H1 (cell line): Measurements from ENCODE around the gene NFATC4. TPM values are rescaled to one million over a fixed set of nuclear protein-coding genes. Genes with fewer than 3 reads are reported as not detected.
A peak's percentile ranks its signal among the peaks of the same experiment; 100 is the strongest.

Source experiments
- CTCF ChIA-PET: fragments of 300-600 bp; sonication (Branson Sonifier 250); formaldehyde crosslinking; loops from one replicate; lab custom pipeline; 2021; ENCODE audit not compliant: partially characterized antibody; lab: Charles Lee
- POLR2A ChIA-PET: fragments of 300-600 bp; sonication (Branson Sonifier 250); formaldehyde crosslinking; loops from one replicate; lab custom pipeline; 2021; ENCODE audit warnings: inconsistent platforms; ENCODE audit not compliant: partially characterized antibody; lab: Charles Lee
- DNase-seq, 2 experiments: peaks; one replicate each; pipeline versions ENCODE4 v3.0.0 to v3.0.0-alpha.2; 2010 to 2022; ENCODE audit warnings: low spot score in 2 of 2, low read depth in 1 of 2, mixed read lengths in 1 of 2
- FAIRE-seq: peaks from 2 replicates; lab custom pipeline; 2011; peaks lifted over from hg19 to GRCh38; lab: Jason Lieb, UNC
- H2AFZ ChIP-seq: 2 replicates; pipeline ENCODE4 v1.8.1; 2012; ENCODE audit warnings: low read length, inconsistent platforms
- H2AK5ac ChIP-seq: 2 replicates; pipeline ENCODE4 v1.6.1; 2013; ENCODE audit warnings: low read depth, low read length
- H2BK120ac ChIP-seq: replicated peaks from 2 replicates; pipeline ENCODE3; 2013; ENCODE audit warnings: low read depth, low read length, inconsistent platforms
- H2BK12ac ChIP-seq: 2 replicates; pipeline ENCODE4 v1.6.1; 2013; ENCODE audit warnings: low read depth, low read length
- H2BK15ac ChIP-seq: 2 replicates; pipeline ENCODE4 v1.6.1; 2013; ENCODE audit warnings: low read length
- H2BK20ac ChIP-seq: 2 replicates; pipeline ENCODE4 v1.6.1; 2013; ENCODE audit warnings: low read length
- H2BK5ac ChIP-seq: 2 replicates; pipeline ENCODE4 v1.6.1; 2013; ENCODE audit warnings: low read depth, low read length
- H3K14ac ChIP-seq: 2 replicates; pipeline ENCODE4 v1.6.1; 2013; ENCODE audit warnings: inconsistent platforms; ENCODE audit not compliant: insufficient read length
- H3K18ac ChIP-seq: 2 replicates; pipeline ENCODE4 v1.6.1; 2013; ENCODE audit warnings: low read length; ENCODE audit errors: extremely low read depth
- H3K23ac ChIP-seq: 2 replicates; pipeline ENCODE4 v1.6.1; 2013; ENCODE audit warnings: inconsistent platforms; ENCODE audit not compliant: insufficient read length
- H3K23me2 ChIP-seq: 2 replicates; pipeline ENCODE4 v1.6.1; 2013; ENCODE audit warnings: low read depth, low read length
- H3K27ac ChIP-seq: 2 replicates; pipeline ENCODE4 v1.6.1; 2011; ENCODE audit warnings: low read depth, low read length, inconsistent platforms
- H3K27me3 ChIP-seq, 4 experiments: replicated peaks in 1 of 4; 1 replicate in 1 of 4; 2 replicates in 3 of 4; pipeline versions ENCODE4 v1.6.1 to v1.8.1; 2011 to 2013; ENCODE audit warnings: low read length in 3 of 4, mild to moderate bottlenecking in 3 of 4, inconsistent platforms in 2 of 4, mixed read lengths in 2 of 4, moderate library complexity in 1 of 4; ENCODE audit not compliant: control insufficient read depth in 3 of 4, insufficient read depth in 3 of 4; ENCODE audit errors: extremely low read depth in 1 of 4
- H3K36me3 ChIP-seq, 4 experiments: 2 replicates each; pipeline versions ENCODE4 v1.6.1 to v1.8.1; 2011 to 2013; ENCODE audit warnings: mild to moderate bottlenecking in 4 of 4, low read length in 3 of 4, moderate library complexity in 2 of 4, control low read depth in 1 of 4, inconsistent platforms in 1 of 4; ENCODE audit not compliant: insufficient read depth in 4 of 4, control insufficient read depth in 2 of 4
- H3K4ac ChIP-seq: replicated peaks from 2 replicates; pipeline ENCODE3; 2013; ENCODE audit warnings: low read length, low read depth, mixed read lengths, inconsistent platforms; ENCODE audit not compliant: insufficient read length
- H3K4me1 ChIP-seq, 4 experiments: replicated peaks in 1 of 4; 1 replicate in 1 of 4; 2 replicates in 3 of 4; pipeline versions ENCODE4 v1.6.1 to v1.8.1; 2011 to 2013; ENCODE audit warnings: low read length in 3 of 4, inconsistent platforms in 2 of 4, mixed read lengths in 1 of 4; ENCODE audit not compliant: insufficient read depth in 4 of 4, control insufficient read depth in 3 of 4
- H3K4me2 ChIP-seq, 2 experiments: 2 replicates each; pipeline versions ENCODE4 v1.6.1 to v1.8.1; 2011 to 2013; ENCODE audit warnings: low read depth in 2 of 2, low read length in 2 of 2, control low read depth in 1 of 2, inconsistent platforms in 1 of 2, mild to moderate bottlenecking in 1 of 2; ENCODE audit not compliant: insufficient read depth in 1 of 2
- H3K4me3 ChIP-seq, 4 experiments: fragments of 200-600, 300-600 bp in 1 of 4; sonication (generic), shearing (Covaris generic), sonication (Bioruptor Twin) in 1 of 4; 2 replicates each; pipeline versions ENCODE4 v1.5.1 to v1.8.1; 2011 to 2016; ENCODE audit warnings: low read length in 4 of 4, low read depth in 3 of 4, control low read depth in 2 of 4, inconsistent platforms in 2 of 4, mild to moderate bottlenecking in 2 of 4, mixed read lengths in 1 of 4, moderate library complexity in 1 of 4; ENCODE audit not compliant: insufficient read depth in 2 of 4; ENCODE audit errors: extremely low read depth in 1 of 4
- H3K56ac ChIP-seq: replicated peaks from 2 replicates; pipeline ENCODE3; 2013; ENCODE audit warnings: low read depth, mild to moderate bottlenecking, mixed read lengths, low read length, inconsistent platforms; ENCODE audit not compliant: insufficient read length
- H3K79me1 ChIP-seq: 2 replicates; pipeline ENCODE4 v1.6.1; 2013; ENCODE audit warnings: low read depth, low read length, control low read depth
- H3K79me2 ChIP-seq, 2 experiments: 2 replicates each; pipeline versions ENCODE4 v1.6.1 to v1.8.1; 2012 to 2013; ENCODE audit warnings: low read length in 2 of 2, mild to moderate bottlenecking in 2 of 2, inconsistent platforms in 1 of 2; ENCODE audit not compliant: insufficient read depth in 2 of 2, control insufficient read depth in 1 of 2
- H3K9ac ChIP-seq, 4 experiments: replicated peaks in 1 of 4; 1 replicate in 1 of 4; 2 replicates in 3 of 4; pipeline versions ENCODE4 v1.6.1 to v1.8.1; 2011 to 2013; ENCODE audit warnings: low read depth in 3 of 4, low read length in 3 of 4, control low read depth in 2 of 4, mild to moderate bottlenecking in 2 of 4, moderate library complexity in 2 of 4, inconsistent platforms in 1 of 4; ENCODE audit errors: extremely low read depth in 1 of 4
- H3K9me3 ChIP-seq, 2 experiments: 2 replicates each; pipeline versions ENCODE4 v1.6.1 to v1.8.1; 2012 to 2013; ENCODE audit warnings: mild to moderate bottlenecking in 2 of 2, moderate library complexity in 2 of 2, control low read depth in 1 of 2, inconsistent platforms in 1 of 2, low read depth in 1 of 2, low read length in 1 of 2, mixed read lengths in 1 of 2; ENCODE audit not compliant: insufficient read depth in 2 of 2
- H4K20me1 ChIP-seq, 2 experiments: replicated peaks in 1 of 2; 2 replicates each; pipeline versions ENCODE3 to v1.8.1; 2011 to 2013; ENCODE audit warnings: inconsistent platforms in 2 of 2, low read length in 2 of 2, mild to moderate bottlenecking in 1 of 2; ENCODE audit not compliant: insufficient read depth in 2 of 2, control insufficient read depth in 1 of 2
- H4K5ac ChIP-seq: 2 replicates; pipeline ENCODE4 v1.6.1; 2013; ENCODE audit warnings: low read length, low read depth, mixed read lengths, inconsistent platforms; ENCODE audit not compliant: insufficient read length
- H4K8ac ChIP-seq: 2 replicates; pipeline ENCODE4 v1.8.0; 2013; ENCODE audit warnings: mild to moderate bottlenecking, moderate library complexity, low read length, inconsistent platforms; ENCODE audit not compliant: insufficient read depth; ENCODE audit errors: extremely low read depth
- H4K91ac ChIP-seq: replicated peaks from 2 replicates; pipeline ENCODE3; 2013; ENCODE audit warnings: low read length, mixed read lengths, inconsistent platforms; ENCODE audit not compliant: insufficient read length
- EZH2 ChIP-seq: fragments of 200-600 bp; sonication (generic); IDR thresholded peaks from 2 replicates; pipeline ENCODE4 v1.7.1; 2012; ENCODE audit warnings: low read depth, mild to moderate bottlenecking, moderate library complexity, low read length, inconsistent platforms; ENCODE audit not compliant: severe bottlenecking
- SIRT6 ChIP-seq: IDR thresholded peaks from one replicate; pipeline ENCODE4 v1.7.1; 2012; ENCODE audit warnings: low read length, inconsistent platforms
- USF2 ChIP-seq: IDR thresholded peaks from 2 replicates; pipeline ENCODE4 v1.6.1; 2011; ENCODE audit warnings: low read length, improper control_type of control experiment
- YY1 ChIP-seq: IDR thresholded peaks from 2 replicates; pipeline ENCODE4 v1.6.1; 2011; ENCODE audit warnings: low read depth, mild to moderate bottlenecking, low read length
- WGBS, 2 experiments: shearing (Covaris generic) in 1 of 2; methylation state at CpG; one replicate each; pipeline versions ENCODE4 v1.1.6 to v1.1.7; 2013 to 2015; ENCODE audit warnings: low lambda C conversion rate in 2 of 2, mixed read lengths in 2 of 2, inconsistent platforms in 1 of 2, low coverage in 1 of 2, missing lambda C conversion rate in 1 of 2; ENCODE audit not compliant: insufficient replicate concordance in 2 of 2, insufficient coverage in 1 of 2, insufficient read length in 1 of 2; ENCODE audit errors: extremely low coverage in 1 of 2, missing lambda C conversion rate in 1 of 2; 5-methylcytosine and 5-hydroxymethylcytosine counted together
- polyA plus RNA-seq, 7 experiments: library from polyadenylated mRNA; depleted of rRNA in 3 of 7; stranded (reverse) in 5 of 7; unstranded in 2 of 7; fragments of >200 nt in 5 of 7; fragments of 200-250 nt in 2 of 7; gene quantifications; 1 replicate in 5 of 7; 2 replicates in 1 of 7; 4 replicates in 1 of 7; pipeline versions ENCODE4 v1.2.1 to v1.2.3, GENCODE V29; 2011 to 2013; ENCODE audit warnings: missing spikeins in 2 of 7, mixed read lengths in 2 of 7
- total RNA-seq: library from RNA; stranded (reverse); fragmentation: NEBNext Ultra II Directional; extraction: Animal tissue kit (Norgen Biotek cat#: 25700); gene quantifications from 2 replicates; pipeline ENCODE4 v1.2.1, GENCODE V29; 2021

Gene NFATC4
- total and polyA plus RNA-seq, 2 of the 8 experiments (the other 6 are each of a cell fraction or from before 2014, with no cell fraction given), result 47.3 to 50.3 TPM

- H3K9me3 ChIP-seq, result no peaks in the 10 kb centered on the region
- H4K20me1 ChIP-seq, result no peaks in the 10 kb centered on the region
- ChIA-PET POLR2A (interaction anchor here (0.6 to 4.7 kb wide), 3 partner anchors 10 to 158 kb away, joined by 3 to 27 read pairs (median 5); no protein-coding TSS in a partner anchor), CTCF (interaction anchor here (0.6 to 5.4 kb wide), 12 partner anchors 11 to 849 kb away, joined by 3 to 40 read pairs (median 3); no protein-coding TSS in a partner anchor)
- DNase-seq, result no peak
- no peak overlapping the region for H2BK15ac ChIP-seq
- WGBS, 2 experiments, result 76% methylated on average over 11 of the region's 11 CpGs; no CpG with 5 or more reads in 1 of the 2 experiments
- no peaks in the 10 kb centered on the region for H3K79me2 ChIP-seq
- no peaks in the 10 kb centered on the region for H3K36me3 ChIP-seq
- no peak overlapping the region; the same call in 1 of the 2 replicates for H2BK5ac ChIP-seq
- peaks cover 0 to 2% (median 0%) of the 10 kb centered on the region in 4 experiments; a peak in 1 of 7 replicates for H3K27me3 ChIP-seq
- peak overlapping the region; percentile 47; the same call in 1 of the 2 replicates for H2AFZ ChIP-seq
- H3K4me2 ChIP-seq, result no peak overlapping the region
- H2BK12ac ChIP-seq, result no peak overlapping the region
- no peaks in the 10 kb centered on the region for H3K23me2 ChIP-seq
- H3K56ac ChIP-seq, result no peak overlapping the region
- H3K9ac ChIP-seq, result no peak overlapping the region
- H3K14ac ChIP-seq, result no peak overlapping the region
- no peak overlapping the region for H3K23ac ChIP-seq
- no peak overlapping the region for H4K5ac ChIP-seq
- H3K27ac ChIP-seq, result no peak overlapping the region
- H3K4me1 ChIP-seq, result 0 out of 7 replicates have a peak, but pooled peaks cover 0 to 4% (median 0%) of the 10 kb centered on the region in 4 experiments
- H3K18ac ChIP-seq, result no peak overlapping the region
- FAIRE-seq, result no peak
- H3K79me1 ChIP-seq, result no peaks in the 10 kb centered on the region
- no peak overlapping the region for H3K4ac ChIP-seq
- H4K8ac ChIP-seq, result no peak overlapping the region
- TF ChIP-seq SIRT6, result no peak
- TF ChIP-seq USF2, result 0 out of 2 replicates have a peak, but pooled peaks have one; percentile 9
- no peak for TF ChIP-seq YY1
- TF ChIP-seq EZH2, result no peak
- no peak overlapping the region for H2BK120ac ChIP-seq
- H2BK20ac ChIP-seq, result peak overlapping the region; percentile 32; the same call in 1 of the 2 replicates
- no peak overlapping the region for H4K91ac ChIP-seq
- no peak overlapping the region for H3K4me3 ChIP-seq
- no peak overlapping the region for H2AK5ac ChIP-seq
Measured at GRCh38 chr14:24389226-24389848, 21.4 kb downstream of the NFATC4 start.
